ENCODE results near the gene COPB1. TPM values are rescaled to one million over a fixed set of nuclear protein-coding genes. Genes with fewer than 3 reads are reported as not detected.

COPB1 gene
- total and polyA plus RNA-seq, 4 donors = 73.1 to 167 (median 116) TPM

Small RNA genes within 50 kb of the gene (small RNA-seq; reads per million reads assigned to genes)
- gene RNU7-49P (ENCODE audit: low replicate concordance) = not detected

Other genes with a start within 250 kb of the COPB1 start
- 10 to 100 TPM; 51.1 to 56.2 TPM for gene RRAS2, start 140.6 kb downstream of the COPB1 start, total RNA-seq
- 10 to 100 TPM; 44.0 to 55.4 TPM for gene RRAS2, start 140.6 kb downstream of the COPB1 start, polyA plus RNA-seq (ENCODE audit: insufficient read length in 2 of 2)
- gene PSMA1, start 20.6 kb upstream of the COPB1 start, total RNA-seq = 100 to 1,000 TPM; 135 to 155 TPM
- gene PSMA1, start 20.6 kb upstream of the COPB1 start, polyA plus RNA-seq (ENCODE audit: insufficient read length in 2 of 2) = 100 to 1,000 TPM; 143 to 157 TPM
- gene PDE3B, start 144.0 kb upstream of the COPB1 start, total RNA-seq = 10 to 100 TPM in 1 of 2 donors, 1 to 10 TPM in 1; 9.8 to 37.7 TPM
- 10 to 100 TPM; 12.8 to 16.5 TPM for gene PDE3B, start 144.0 kb upstream of the COPB1 start, polyA plus RNA-seq (ENCODE audit: insufficient read length in 2 of 2)